SK-N-SH (cell line): ENCODE data around the gene LST1.

Source experiments
- EP300 ChIP-seq, 2 experiments: IDR thresholded peaks; 2 replicates each; pipeline versions ENCODE4 v1.4.0 to v1.6.1; 2012; ENCODE audit warnings: borderline replicate concordance in 1 of 2, low read depth in 1 of 2, low read length in 1 of 2
- EZH2phosphoT487 ChIP-seq: fragments of 200-600 bp; sonication (generic); IDR thresholded peaks from 2 replicates; pipeline ENCODE4 v1.6.1; 2017; ENCODE audit warnings: low read depth, mixed run types, mild to moderate bottlenecking, antibody characterized with exemption, moderate library complexity, borderline replicate concordance
- GABPA ChIP-seq: IDR thresholded peaks from 2 replicates; pipeline ENCODE4 v1.4.0; 2012; ENCODE audit warnings: low read depth, mild to moderate bottlenecking
- GATA2 ChIP-seq: sonication (generic); formaldehyde crosslinking; IDR thresholded peaks from 2 replicates; pipeline ENCODE4 v1.5.0; 2020; ENCODE audit warnings: mild to moderate bottlenecking, missing genetic modification reagents
- POLR2AphosphoS5 ChIP-seq: IDR thresholded peaks from 2 replicates; pipeline ENCODE4 v1.6.1; 2012; ENCODE audit warnings: low read depth, low read length
- RAD21 ChIP-seq: IDR thresholded peaks from 2 replicates; pipeline ENCODE4 v1.6.1; 2012; ENCODE audit warnings: mild to moderate bottlenecking, low read length
- SIN3A ChIP-seq: IDR thresholded peaks from 2 replicates; pipeline ENCODE4 v1.6.1; 2012; ENCODE audit warnings: low read depth, mild to moderate bottlenecking, low read length, moderate library complexity, borderline replicate concordance
- TCF12 ChIP-seq: IDR thresholded peaks from 2 replicates; pipeline ENCODE4 v1.4.0; 2012
- USF2 ChIP-seq: fragments of 150-350 bp; IDR thresholded peaks from 2 replicates; pipeline ENCODE4 v1.6.1; 2017; ENCODE audit warnings: antibody characterized with exemption, low read length, low read depth, borderline replicate concordance
- TF ChIP-seq, protein P1 (sequence below): fragments of 200-600 bp; sonication (generic); IDR thresholded peaks from 2 replicates; pipeline ENCODE4 v1.6.1; 2017; ENCODE audit warnings: antibody characterized with exemption, mild to moderate bottlenecking, moderate library complexity
- TF ChIP-seq, protein P2 (sequence below): IDR thresholded peaks from 2 replicates; pipeline ENCODE4 v1.4.0; 2012; ENCODE audit warnings: low read depth, borderline replicate concordance

DNA sequence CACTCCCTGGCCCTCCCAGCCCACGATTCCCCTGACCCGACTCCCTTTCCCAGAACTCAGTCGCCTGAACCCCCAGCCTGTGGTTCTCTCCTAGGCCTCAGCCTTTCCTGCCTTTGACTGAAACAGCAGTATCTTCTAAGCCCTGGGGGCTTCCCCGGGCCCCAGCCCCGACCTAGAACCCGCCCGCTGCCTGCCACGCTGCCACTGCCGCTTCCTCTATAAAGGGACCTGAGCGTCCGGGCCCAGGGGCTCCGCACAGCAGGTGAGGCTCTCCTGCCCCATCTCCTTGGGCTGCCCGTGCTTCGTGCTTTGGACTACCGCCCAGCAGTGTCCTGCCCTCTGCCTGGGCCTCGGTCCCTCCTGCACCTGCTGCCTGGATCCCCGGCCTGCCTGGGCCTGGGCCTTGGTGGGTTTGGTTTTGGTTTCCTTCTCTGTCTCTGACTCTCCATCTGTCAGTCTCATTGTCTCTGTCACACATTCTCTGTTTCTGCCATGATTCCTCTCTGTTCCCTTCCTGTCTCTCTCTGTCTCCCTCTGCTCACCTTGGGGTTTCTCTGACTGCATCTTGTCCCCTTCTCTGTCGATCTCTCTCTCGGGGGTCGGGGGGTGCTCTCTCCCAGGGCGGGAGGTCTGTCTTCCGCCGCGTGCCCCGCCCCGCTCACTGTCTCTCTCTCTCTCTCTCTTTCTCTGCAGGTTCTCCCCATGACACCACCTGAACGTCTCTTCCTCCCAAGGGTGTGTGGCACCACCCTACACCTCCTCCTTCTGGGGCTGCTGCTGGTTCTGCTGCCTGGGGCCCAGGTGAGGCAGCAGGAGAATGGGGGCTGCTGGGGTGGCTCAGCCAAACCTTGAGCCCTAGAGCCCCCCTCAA is 13.8 kb upstream of the LST1 start, which contains the start of gene LTA:
- TF ChIP-seq RAD21 (no peak), GABPA (no peak), POLR2AphosphoS5 (no peak), GATA2 (CRISPR knock-in tag) (no peak), TCF12 (no peak), SIN3A (no peak), EZH2phosphoT487 (no peak), USF2 (no peak), EP300 (IDR thresholded peaks at IDR 0.05; ENCODE audit: borderline replicate concordance in 1 of 2, low read depth in 1 of 2, low read length in 1 of 2) (no peak)
- TF ChIP-seq, protein P1, sequence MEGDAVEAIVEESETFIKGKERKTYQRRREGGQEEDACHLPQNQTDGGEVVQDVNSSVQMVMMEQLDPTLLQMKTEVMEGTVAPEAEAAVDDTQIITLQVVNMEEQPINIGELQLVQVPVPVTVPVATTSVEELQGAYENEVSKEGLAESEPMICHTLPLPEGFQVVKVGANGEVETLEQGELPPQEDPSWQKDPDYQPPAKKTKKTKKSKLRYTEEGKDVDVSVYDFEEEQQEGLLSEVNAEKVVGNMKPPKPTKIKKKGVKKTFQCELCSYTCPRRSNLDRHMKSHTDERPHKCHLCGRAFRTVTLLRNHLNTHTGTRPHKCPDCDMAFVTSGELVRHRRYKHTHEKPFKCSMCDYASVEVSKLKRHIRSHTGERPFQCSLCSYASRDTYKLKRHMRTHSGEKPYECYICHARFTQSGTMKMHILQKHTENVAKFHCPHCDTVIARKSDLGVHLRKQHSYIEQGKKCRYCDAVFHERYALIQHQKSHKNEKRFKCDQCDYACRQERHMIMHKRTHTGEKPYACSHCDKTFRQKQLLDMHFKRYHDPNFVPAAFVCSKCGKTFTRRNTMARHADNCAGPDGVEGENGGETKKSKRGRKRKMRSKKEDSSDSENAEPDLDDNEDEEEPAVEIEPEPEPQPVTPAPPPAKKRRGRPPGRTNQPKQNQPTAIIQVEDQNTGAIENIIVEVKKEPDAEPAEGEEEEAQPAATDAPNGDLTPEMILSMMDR = no peak
- TF ChIP-seq, protein P2, sequence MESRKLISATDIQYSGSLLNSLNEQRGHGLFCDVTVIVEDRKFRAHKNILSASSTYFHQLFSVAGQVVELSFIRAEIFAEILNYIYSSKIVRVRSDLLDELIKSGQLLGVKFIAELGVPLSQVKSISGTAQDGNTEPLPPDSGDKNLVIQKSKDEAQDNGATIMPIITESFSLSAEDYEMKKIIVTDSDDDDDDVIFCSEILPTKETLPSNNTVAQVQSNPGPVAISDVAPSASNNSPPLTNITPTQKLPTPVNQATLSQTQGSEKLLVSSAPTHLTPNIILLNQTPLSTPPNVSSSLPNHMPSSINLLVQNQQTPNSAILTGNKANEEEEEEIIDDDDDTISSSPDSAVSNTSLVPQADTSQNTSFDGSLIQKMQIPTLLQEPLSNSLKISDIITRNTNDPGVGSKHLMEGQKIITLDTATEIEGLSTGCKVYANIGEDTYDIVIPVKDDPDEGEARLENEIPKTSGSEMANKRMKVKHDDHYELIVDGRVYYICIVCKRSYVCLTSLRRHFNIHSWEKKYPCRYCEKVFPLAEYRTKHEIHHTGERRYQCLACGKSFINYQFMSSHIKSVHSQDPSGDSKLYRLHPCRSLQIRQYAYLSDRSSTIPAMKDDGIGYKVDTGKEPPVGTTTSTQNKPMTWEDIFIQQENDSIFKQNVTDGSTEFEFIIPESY = no peak
